Spleen (tissue), 7 donors: Measurements from ENCODE around the gene DTNBP1.

Source experiments
- POLR2A ChIP-seq, 3 donors: fragments of 450-650 bp; IDR thresholded peaks; one replicate each; pipeline ENCODE4 v1.5.1; 2017; ENCODE audit warnings: antibody characterized with exemption in 3 of 3, mild to moderate bottlenecking in 1 of 3
- TF ChIP-seq, protein P1 (sequence below), 11 experiments: fragments of 200-600 bp in 7 of 11; fragments of 450-650 bp in 4 of 11; sonication (generic) in 4 of 11; IDR thresholded peaks in 8 of 11; conservative IDR thresholded peaks in 3 of 11; 1 replicate in 7 of 11; 2 replicates in 4 of 11; pipeline versions ENCODE4 v1.4.0 to v1.8.0; 2016 to 2021; ENCODE audit warnings: antibody characterized with exemption in 11 of 11, inconsistent platforms in 4 of 11, mild to moderate bottlenecking in 1 of 11
- donor health status: DM: no; HTN: no; CAD: no; lungs with moderate emphysema.
- donor health status: DM: no; HTN: no; CAD: no.
- donor health status: DM: no; HTN: no; CAD: no.

DNA sequence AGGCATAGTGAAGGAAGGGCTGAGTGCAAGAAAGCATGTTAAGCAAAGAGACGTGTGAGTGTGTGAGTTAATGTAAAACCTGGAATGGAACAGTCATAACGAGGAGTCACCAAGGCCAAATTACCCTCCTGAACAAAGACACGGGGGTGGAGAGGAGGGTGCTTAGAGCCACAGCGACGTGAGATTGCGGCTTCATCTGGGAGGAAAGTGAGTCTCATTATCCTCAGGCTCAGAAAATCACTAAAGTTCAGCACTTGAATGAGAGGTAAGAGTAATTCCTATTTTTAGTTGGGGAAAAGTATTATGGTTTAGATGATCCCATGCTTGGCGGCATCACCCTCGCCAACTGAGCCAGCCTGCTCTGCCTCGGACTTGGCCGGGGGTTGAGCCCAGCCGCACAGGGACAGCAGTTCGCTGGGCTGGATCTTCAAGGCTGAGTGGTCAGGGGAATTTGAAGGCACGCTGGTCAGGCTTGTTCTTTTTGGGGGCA lies 136.6 kb downstream of the DTNBP1 start:
- TF ChIP-seq, protein P1, sequence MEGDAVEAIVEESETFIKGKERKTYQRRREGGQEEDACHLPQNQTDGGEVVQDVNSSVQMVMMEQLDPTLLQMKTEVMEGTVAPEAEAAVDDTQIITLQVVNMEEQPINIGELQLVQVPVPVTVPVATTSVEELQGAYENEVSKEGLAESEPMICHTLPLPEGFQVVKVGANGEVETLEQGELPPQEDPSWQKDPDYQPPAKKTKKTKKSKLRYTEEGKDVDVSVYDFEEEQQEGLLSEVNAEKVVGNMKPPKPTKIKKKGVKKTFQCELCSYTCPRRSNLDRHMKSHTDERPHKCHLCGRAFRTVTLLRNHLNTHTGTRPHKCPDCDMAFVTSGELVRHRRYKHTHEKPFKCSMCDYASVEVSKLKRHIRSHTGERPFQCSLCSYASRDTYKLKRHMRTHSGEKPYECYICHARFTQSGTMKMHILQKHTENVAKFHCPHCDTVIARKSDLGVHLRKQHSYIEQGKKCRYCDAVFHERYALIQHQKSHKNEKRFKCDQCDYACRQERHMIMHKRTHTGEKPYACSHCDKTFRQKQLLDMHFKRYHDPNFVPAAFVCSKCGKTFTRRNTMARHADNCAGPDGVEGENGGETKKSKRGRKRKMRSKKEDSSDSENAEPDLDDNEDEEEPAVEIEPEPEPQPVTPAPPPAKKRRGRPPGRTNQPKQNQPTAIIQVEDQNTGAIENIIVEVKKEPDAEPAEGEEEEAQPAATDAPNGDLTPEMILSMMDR (IDR thresholded peaks at IDR 0.05 in 8 of 11, conservative IDR thresholded peaks at IDR 0.05 in 3 of 11), result no peak
- no peak for TF ChIP-seq POLR2A (IDR thresholded peaks at IDR 0.05)
